IPS-18c (cell line): ENCODE results near the gene TCAF1.
"Not testable (repeated sequence)": the region's sequence is repeated elsewhere in the genome, so short reads cannot be mapped to it uniquely, and the experiment has no call there.

Experiments used
- H3K4me3 ChIP-seq: 2 replicates; pipeline ENCODE4 v1.7.0; 2013; ENCODE audit warnings: low read depth, mild to moderate bottlenecking, low read length, moderate library complexity; ENCODE audit not compliant: insufficient read depth
- H3K9me3 ChIP-seq: one replicate; pipeline ENCODE4 v1.6.1; 2013; ENCODE audit warnings: mild to moderate bottlenecking, low read length, moderate library complexity; ENCODE audit not compliant: control insufficient read depth, insufficient read depth

The TCAF1 gene

DNA sequence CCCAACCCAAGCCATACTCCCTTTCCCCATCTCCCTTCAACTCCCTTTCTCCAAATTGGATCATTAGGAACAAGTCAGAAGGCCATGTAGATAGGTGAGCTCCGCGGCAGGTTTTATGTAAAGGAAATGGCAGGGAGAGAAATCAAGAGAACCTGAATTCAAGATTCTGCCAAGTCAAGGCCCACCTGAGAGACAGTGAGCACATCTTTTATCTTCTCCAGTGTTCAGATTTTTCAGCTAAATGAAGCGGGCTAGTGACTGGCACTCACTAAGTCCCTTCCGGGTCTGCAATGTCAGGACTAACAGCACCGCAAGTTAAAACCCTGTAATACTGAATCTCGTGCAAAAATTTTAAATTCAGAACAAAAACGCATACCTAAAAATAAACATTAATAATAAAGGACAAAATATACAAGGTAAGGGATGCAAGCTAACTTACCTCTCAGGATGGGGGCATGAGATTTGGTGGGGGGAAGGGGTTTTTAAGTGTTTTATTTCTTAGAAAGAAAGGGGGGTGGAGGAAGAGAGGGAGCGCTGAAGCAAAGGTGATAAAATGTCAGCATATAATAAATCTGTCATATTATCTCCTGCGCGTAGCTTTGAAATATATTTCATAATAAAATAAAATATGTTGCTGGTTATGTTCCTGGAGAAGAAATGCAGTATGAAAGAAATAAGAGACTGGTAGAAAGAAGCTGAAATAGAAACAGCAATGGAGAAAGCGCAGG lies 17.6 kb downstream of the TCAF1 start:
- Histone ChIP-seq H3K9me3 (no peaks in the 10 kb centered on the region), H3K4me3 (peak overlapping the region; percentile 84)

- Histone ChIP-seq H3K4me3 (peak overlapping the region; percentile 59), H3K9me3 (no peaks in the 10 kb centered on the region)
Measured at GRCh38 chr7:143882604-143883078, 19.3 kb downstream of the TCAF1 start.

DNA sequence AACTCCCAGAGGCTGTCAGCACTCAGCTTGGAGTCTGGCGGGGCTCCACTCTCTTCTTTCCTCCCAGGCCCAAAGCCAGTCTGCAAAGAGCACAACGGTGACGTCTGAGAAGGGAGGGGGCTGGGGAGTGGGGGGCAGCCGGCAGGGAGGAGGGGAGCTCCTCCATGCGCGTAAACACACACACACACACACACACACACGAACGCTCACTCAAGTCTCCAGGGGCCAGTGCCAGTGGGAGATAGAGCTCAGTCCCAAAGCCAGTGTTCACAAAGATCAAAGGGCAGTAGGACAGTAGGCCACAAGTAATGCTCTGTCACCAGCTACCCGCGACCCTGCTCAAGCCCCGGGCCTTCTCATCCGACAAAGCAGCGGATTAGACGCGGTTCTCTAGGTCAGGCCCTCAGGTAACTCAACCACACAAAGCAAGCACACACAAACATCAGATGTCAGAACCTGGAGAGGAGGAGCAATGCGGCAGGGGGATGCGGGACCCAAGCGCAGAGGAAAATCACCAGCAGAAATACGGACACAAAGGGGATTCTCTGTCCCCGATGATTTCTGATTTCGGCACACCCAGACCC lies 19.9 kb downstream of the TCAF1 start:
- Histone ChIP-seq H3K9me3 (no peaks in the 10 kb centered on the region), H3K4me3 (peak overlapping the region; percentile 59)

- H3K4me3 ChIP-seq = no peak overlapping the region
- no peaks in the 10 kb centered on the region for H3K9me3 ChIP-seq
Measured at GRCh38 chr7:143878884-143879283, 23.1 kb downstream of the TCAF1 start.

DNA sequence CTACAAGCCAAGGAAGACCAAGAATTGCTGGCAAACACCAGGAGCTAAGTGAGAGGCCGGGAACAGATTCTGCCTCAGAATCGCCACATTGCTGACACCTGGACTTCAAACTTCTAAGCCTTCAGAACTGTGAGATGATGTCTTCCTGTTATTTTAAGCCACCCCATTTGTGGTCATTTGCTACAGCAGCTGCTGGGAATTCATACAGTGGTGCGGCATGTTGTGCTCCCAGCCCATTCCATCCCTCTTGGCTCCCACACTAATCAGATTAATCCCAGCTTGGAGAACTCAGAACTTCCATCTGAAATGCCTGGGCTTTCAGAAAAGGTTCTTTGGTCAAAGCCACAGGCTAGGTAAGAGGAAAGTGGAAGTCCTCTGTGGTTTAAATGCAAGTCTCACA lies 24.9 kb downstream of the TCAF1 start:
- Histone ChIP-seq H3K4me3 (no peak overlapping the region), H3K9me3 (no peaks in the 10 kb centered on the region)

- H3K9me3 ChIP-seq = no peaks in the 10 kb centered on the region
Measured at GRCh38 chr7:143876218-143876617, 25.8 kb downstream of the TCAF1 start.

GRCh38 chr7:143873242-143873641 lies 28.7 kb downstream of the TCAF1 start:
- not testable (repeated sequence) for H3K9me3 ChIP-seq, H3K4me3 ChIP-seq

More at GRCh38 chr7:143876218-143876617, 25.8 kb downstream of the TCAF1 start:
- H3K4me3 ChIP-seq = no peak overlapping the region

- H3K9me3 ChIP-seq, H3K4me3 ChIP-seq: not testable (repeated sequence)
Measured at GRCh38 chr7:143871534-143871933, 30.4 kb downstream of the TCAF1 start.

DNA sequence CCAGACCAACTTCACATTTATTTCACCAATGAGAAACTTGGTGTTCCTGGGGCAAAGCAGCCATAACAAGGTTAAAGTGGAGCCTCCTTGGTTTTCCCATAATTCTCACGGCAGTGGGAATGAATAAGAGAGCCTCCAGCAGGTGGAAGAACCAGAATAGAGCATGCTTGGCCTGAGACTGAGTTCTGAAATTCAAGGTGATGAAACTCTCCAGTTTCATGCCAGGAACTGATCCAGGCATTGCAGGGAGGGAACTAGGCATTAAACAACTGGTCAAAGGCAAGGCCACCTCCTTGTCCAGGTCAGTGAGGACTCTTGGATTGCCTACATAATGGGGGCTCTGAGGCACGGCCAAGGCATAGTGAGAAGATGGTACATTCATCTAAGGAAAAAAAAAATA lies 44.0 kb downstream of the TCAF1 start:
- not testable (repeated sequence) for H3K9me3 ChIP-seq, H3K4me3 ChIP-seq

DNA sequence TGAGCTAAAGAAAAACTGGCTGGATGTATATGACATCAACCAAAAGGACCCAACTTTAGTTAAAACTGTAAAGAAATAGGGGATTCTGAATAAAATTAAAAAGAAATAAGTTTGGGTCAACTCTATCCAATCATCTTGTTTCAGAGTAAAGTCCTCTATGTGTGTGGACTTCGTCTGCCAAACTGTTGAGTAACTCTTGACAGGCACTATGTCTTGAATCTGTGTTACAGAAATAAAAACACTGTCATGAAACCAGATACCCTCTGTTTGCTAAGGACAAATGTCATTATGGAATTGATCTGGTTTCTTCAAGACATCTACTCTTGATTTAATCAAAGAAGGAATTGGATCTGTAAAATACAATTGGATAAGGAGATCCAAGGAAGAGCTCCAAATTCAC lies 46.5 kb downstream of the TCAF1 start:
- H3K4me3 ChIP-seq, H3K9me3 ChIP-seq: not testable (repeated sequence)

GRCh38 chr7:143850682-143851081 lies 51.3 kb downstream of the TCAF1 start:
- no peaks in the 10 kb centered on the region for H3K9me3 ChIP-seq
- no peak overlapping the region for H3K4me3 ChIP-seq

GRCh38 chr7:143849785-143850479 lies 52.0 kb downstream of the TCAF1 start:
- H3K9me3 ChIP-seq = no peaks in the 10 kb centered on the region
- no peak overlapping the region for H3K4me3 ChIP-seq

- H3K4me3 ChIP-seq = no peak overlapping the region
- no peaks in the 10 kb centered on the region for H3K9me3 ChIP-seq
Measured at GRCh38 chr7:143848192-143848591, 53.8 kb downstream of the TCAF1 start.

DNA sequence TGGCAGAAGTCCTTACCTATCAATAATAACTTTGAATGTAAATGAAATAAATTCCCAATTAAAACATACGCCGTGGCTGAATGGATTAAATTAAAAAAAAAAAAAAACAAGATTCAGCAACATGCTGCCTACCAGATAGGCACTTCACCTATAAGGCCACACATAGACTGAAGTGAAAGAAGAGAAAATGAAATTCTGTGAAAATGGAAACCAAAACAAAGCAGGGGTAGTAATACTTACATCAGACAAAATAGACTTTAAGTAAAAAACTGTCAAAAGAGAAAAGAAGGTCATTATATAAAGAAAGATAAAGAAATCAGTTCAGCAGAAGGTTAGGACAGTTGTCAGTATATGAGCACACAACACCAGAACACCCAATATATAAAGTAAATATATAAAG lies 55.3 kb downstream of the TCAF1 start:
- Histone ChIP-seq H3K9me3 (no peaks in the 10 kb centered on the region), H3K4me3 (no peak overlapping the region)

GRCh38 chr7:143841696-143842095 lies 60.3 kb downstream of the TCAF1 start:
- not testable (repeated sequence) for H3K4me3 ChIP-seq, H3K9me3 ChIP-seq

DNA sequence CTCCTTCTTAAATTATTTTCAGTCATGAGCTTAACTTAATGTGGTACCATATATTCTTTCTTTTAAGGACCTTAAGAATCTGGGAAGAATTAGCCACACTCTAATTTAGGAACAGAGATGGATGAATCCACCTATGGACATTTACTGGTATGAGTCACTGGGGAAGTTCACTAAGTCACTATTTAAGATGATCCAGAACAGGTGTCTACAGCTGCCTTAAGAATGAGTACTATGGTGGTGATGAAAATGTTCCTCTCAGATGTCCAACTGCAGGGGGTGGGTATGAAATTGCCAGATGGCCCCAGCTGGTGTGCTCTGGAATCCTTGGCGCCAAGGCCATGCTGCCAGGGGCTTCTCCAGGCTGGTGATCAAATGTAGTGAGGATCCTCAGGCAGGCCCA lies 61.9 kb downstream of the TCAF1 start:
- H3K9me3 ChIP-seq, H3K4me3 ChIP-seq: not testable (repeated sequence)

DNA sequence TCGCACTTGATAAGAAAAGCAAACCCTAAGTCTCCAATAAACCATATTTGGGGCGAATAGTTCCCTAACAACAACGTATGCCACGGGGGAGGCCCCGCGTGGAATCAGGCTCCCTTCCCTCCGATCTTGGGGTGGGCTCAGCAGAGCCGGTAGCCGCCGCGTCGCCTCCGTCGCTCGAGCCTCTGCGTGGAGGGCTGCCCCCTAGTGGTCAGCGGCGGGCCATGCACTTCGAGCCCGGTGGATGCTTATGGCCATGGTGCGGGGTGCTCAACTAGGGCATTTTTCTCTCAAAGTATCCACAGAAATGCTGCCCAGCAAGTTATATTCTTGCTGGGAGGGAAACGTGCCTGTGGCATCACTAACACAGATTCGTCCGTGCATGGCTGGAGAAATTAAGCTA lies 64.8 kb downstream of the TCAF1 start:
- not testable (repeated sequence) for H3K9me3 ChIP-seq, H3K4me3 ChIP-seq

GRCh38 chr7:143836622-143837021 lies 65.4 kb downstream of the TCAF1 start:
- H3K9me3 ChIP-seq, H3K4me3 ChIP-seq: not testable (repeated sequence)
